ENCODE results near the gene KANK4. TPM values are rescaled to one million over a fixed set of nuclear protein-coding genes. Genes with fewer than 3 reads are reported as not detected.

The KANK4 gene
- total and polyA plus RNA-seq, 2 of the 8 experiments (the other 6 are each of a cell fraction or from before 2014, with no cell fraction given) = 0.22 to 0.26 TPM

DNA sequence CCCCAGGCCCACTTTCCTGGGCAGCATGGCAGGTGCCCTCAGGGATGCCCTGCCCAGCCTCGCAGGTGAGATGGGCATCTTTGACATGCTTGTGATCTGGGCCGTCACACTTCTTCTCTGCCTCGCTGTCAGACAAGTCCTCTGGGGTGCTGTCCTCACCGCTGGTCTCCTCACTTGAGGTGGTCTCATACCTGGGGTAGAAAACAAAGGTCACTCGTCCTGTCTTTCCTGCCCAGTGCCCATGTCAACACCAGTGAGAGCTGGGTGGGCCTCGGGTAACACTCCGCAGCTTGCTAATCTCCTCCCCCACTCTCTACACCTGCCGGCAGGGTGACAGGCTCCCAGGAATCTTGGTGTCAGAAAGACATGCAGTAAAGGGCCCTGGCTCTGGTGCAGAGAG, 50.9 kb downstream of the KANK4 start:
- WGBS, 2 experiments (ENCODE audit: extremely low coverage in 1 of 2, insufficient coverage in 1 of 2, insufficient read length in 1 of 2, insufficient replicate concordance in 2 of 2, low coverage in 1 of 2, low lambda C conversion rate in 2 of 2, missing lambda C conversion rate in 1 of 2) = 94% methylated on average over 8 of the region's 8 CpGs; no CpG with 5 or more reads in 1 of the 2 experiments
- Histone ChIP-seq H3K27me3 (replicated peaks in 1 of 4; ENCODE audit: control insufficient read depth in 3 of 4, extremely low read depth in 1 of 4, insufficient read depth in 3 of 4, low read length in 3 of 4) (no peaks in the 10 kb centered on the region), H3K56ac (replicated peaks; ENCODE audit: insufficient read length, low read depth, low read length) (no peak overlapping the region), H2BK120ac (replicated peaks; ENCODE audit: low read depth, low read length) (no peak overlapping the region), H3K9me3 (ENCODE audit: insufficient read depth in 2 of 2, low read depth in 1 of 2, low read length in 1 of 2) (no peaks in the 10 kb centered on the region), H3K23ac (ENCODE audit: insufficient read length) (no peak overlapping the region), H4K5ac (ENCODE audit: insufficient read length, low read depth, low read length) (no peak overlapping the region), H3K4ac (replicated peaks; ENCODE audit: insufficient read length, low read depth, low read length) (no peak overlapping the region), H3K79me1 (ENCODE audit: low read depth, low read length) (no peaks in the 10 kb centered on the region), H3K4me2 (ENCODE audit: insufficient read depth in 1 of 2, low read depth in 2 of 2, low read length in 2 of 2) (no peak overlapping the region), H3K4me3 (ENCODE audit: extremely low read depth in 1 of 4, insufficient read depth in 2 of 4, low read depth in 3 of 4, low read length in 4 of 4) (no peak overlapping the region), H2AK5ac (ENCODE audit: low read depth, low read length) (no peak overlapping the region), H3K27ac (ENCODE audit: low read depth, low read length) (no peak overlapping the region), H4K20me1 (replicated peaks in 1 of 2; ENCODE audit: control insufficient read depth in 1 of 2, insufficient read depth in 2 of 2, low read length in 2 of 2) (peaks cover 0 to 3% of the 10 kb centered on the region in 2 experiments), H3K14ac (ENCODE audit: insufficient read length) (no peak overlapping the region), H2BK5ac (ENCODE audit: low read depth, low read length) (no peak overlapping the region), H2AFZ (ENCODE audit: low read length) (no peak overlapping the region), H3K18ac (ENCODE audit: extremely low read depth, low read length) (no peak overlapping the region), H3K4me1 (replicated peaks in 1 of 4; ENCODE audit: control insufficient read depth in 3 of 4, insufficient read depth in 4 of 4, low read length in 3 of 4) (peaks cover 0 to 7% (median 2%) of the 10 kb centered on the region in 4 experiments), H4K8ac (ENCODE audit: extremely low read depth, insufficient read depth, low read length) (no peak overlapping the region), H3K23me2 (ENCODE audit: low read depth, low read length) (no peaks in the 10 kb centered on the region), H2BK15ac (ENCODE audit: low read length) (no peak overlapping the region), H3K9ac (replicated peaks in 1 of 4; ENCODE audit: extremely low read depth in 1 of 4, low read depth in 3 of 4, low read length in 3 of 4) (no peak overlapping the region), H3K79me2 (ENCODE audit: control insufficient read depth in 1 of 2, insufficient read depth in 2 of 2, low read length in 2 of 2) (no peaks in the 10 kb centered on the region), H3K36me3 (ENCODE audit: control insufficient read depth in 2 of 4, insufficient read depth in 4 of 4, low read length in 3 of 4) (no peaks in the 10 kb centered on the region; a peak in 1 of 8 replicates), H4K91ac (replicated peaks; ENCODE audit: insufficient read length, low read length) (no peak overlapping the region), H2BK12ac (ENCODE audit: low read depth, low read length) (no peak overlapping the region), H2BK20ac (ENCODE audit: low read length) (no peak overlapping the region)
- no peak for TF ChIP-seq POLR2A (IDR thresholded peaks at IDR 0.05; ENCODE audit: control extremely low read depth in 1 of 2, low read depth in 2 of 2, low read length in 2 of 2)
- TF ChIP-seq FOSL1 (IDR thresholded peaks at IDR 0.05; ENCODE audit: insufficient read depth, low read depth, low read length) = no peak
- no peak for TF ChIP-seq JUND (IDR thresholded peaks at IDR 0.05; ENCODE audit: low read length)
- TF ChIP-seq SRF (IDR thresholded peaks at IDR 0.05; ENCODE audit: low read depth, low read length) = no peak
- DNase-seq (ENCODE audit: low read depth in 1 of 2, low spot score in 2 of 2) (no peak), FAIRE-seq (no peak)
- POLR2A ChIA-PET (ENCODE audit: partially characterized antibody) = interaction anchor here (0.6 kb wide), 2 partner anchors 134 to 625 kb away, joined by 3 to 4 read pairs; no protein-coding TSS in a partner anchor
- CTCF ChIA-PET (ENCODE audit: partially characterized antibody) = interaction anchor here (0.6 to 1.3 kb wide), 2 partner anchors 62 to 65 kb away, joined by 4 to 6 read pairs; no protein-coding TSS in a partner anchor

Measured in H1 (cell line).